BLaER1 treated with 17β-estradiol and CSF1 and Interleukin-3, amounts not matched to agents 10 nM and 100 nM (cell line): ENCODE data around the gene YAF2.
A peak's percentile ranks its signal among the peaks of the same experiment; 100 is the strongest.

Source experiments
- H3K27ac ChIP-seq, 11 experiments: shearing (Covaris generic); formaldehyde crosslinking; 2 replicates each; pipeline ENCODE4 v1.8.1; 2022
- H3K27me3 ChIP-seq, 11 experiments: shearing (Covaris generic); formaldehyde crosslinking; 2 replicates each; pipeline ENCODE4 v1.8.1; 2022
- H3K36me3 ChIP-seq, 11 experiments: shearing (Covaris generic); formaldehyde crosslinking; 2 replicates each; pipeline ENCODE4 v1.8.1; 2022
- H3K4me1 ChIP-seq, 10 experiments: shearing (Covaris generic); formaldehyde crosslinking; 2 replicates each; pipeline ENCODE4 v1.8.1; 2022
- H3K4me2 ChIP-seq, 11 experiments: shearing (Covaris generic); formaldehyde crosslinking; 2 replicates each; pipeline ENCODE4 v1.8.1; 2022
- H3K4me3 ChIP-seq, 10 experiments: shearing (Covaris generic); formaldehyde crosslinking; 2 replicates each; pipeline ENCODE4 v1.8.1; 2022
- H3K9ac ChIP-seq, 11 experiments: shearing (Covaris generic); formaldehyde crosslinking; 2 replicates each; pipeline ENCODE4 v1.8.1; 2022
- H3K9me3 ChIP-seq, 11 experiments: shearing (Covaris generic); formaldehyde crosslinking; replicated peaks in 1 of 11; 2 replicates each; pipeline ENCODE4 v1.8.1; 2022
- H4K20me1 ChIP-seq, 11 experiments: shearing (Covaris generic); formaldehyde crosslinking; 2 replicates each; pipeline ENCODE4 v1.8.1; 2022
- Cebpa-rat ChIP-seq, 11 experiments: shearing (Covaris generic); IDR thresholded peaks; 2 replicates each; pipeline ENCODE4 v1.8.1; 2022

Gene YAF2

GRCh38 chr12:42128327-42128726 is 109.7 kb downstream of the YAF2 start:
- no peak for TF ChIP-seq Cebpa-rat (IDR thresholded peaks at IDR 0.05)
- Histone ChIP-seq H3K4me1 (peaks cover 13 to 22% (median 17%) of the 10 kb centered on the region in 10 experiments), H3K4me2 (no peak overlapping the region), H3K9ac (0 out of 22 replicates have a peak overlapping the region, but pooled peaks of 1 of the 11 experiments have one; percentile 21), H3K27me3 (no peaks in the 10 kb centered on the region), H3K9me3 (no peaks in the 10 kb centered on the region), H3K4me3 (no peak overlapping the region), H4K20me1 (peaks cover 12 to 79% (median 44%) of the 10 kb centered on the region in 11 experiments; a peak in 21 of 22 replicates), H3K36me3 (peaks cover 0 to 8% (median 0%) of the 10 kb centered on the region in 11 experiments; a peak in 4 of 22 replicates), H3K27ac (no peak overlapping the region)

- H3K36me3 ChIP-seq = peaks cover 0 to 20% (median 5%) of the 10 kb centered on the region in 11 experiments; a peak in 9 of 22 replicates
- no peak overlapping the region for H3K27ac ChIP-seq
- peaks cover 0 to 6% (median 0%) of the 10 kb centered on the region in 11 experiments; a peak in 4 of 22 replicates for H3K9me3 ChIP-seq
- H4K20me1 ChIP-seq = peaks cover 12 to 70% (median 37%) of the 10 kb centered on the region in 11 experiments; a peak in 21 of 22 replicates
- no peak overlapping the region for H3K9ac ChIP-seq
- peaks cover 13 to 22% (median 17%) of the 10 kb centered on the region in 10 experiments for H3K4me1 ChIP-seq
- H3K27me3 ChIP-seq = no peaks in the 10 kb centered on the region
- H3K4me2 ChIP-seq = no peak overlapping the region
- TF ChIP-seq Cebpa-rat (IDR thresholded peaks at IDR 0.05) = no peak
- no peak overlapping the region for H3K4me3 ChIP-seq
Measured at GRCh38 chr12:42126963-42127362, 111.1 kb downstream of the YAF2 start.

GRCh38 chr12:42125388-42125767 is 112.7 kb downstream of the YAF2 start:
- H3K9ac ChIP-seq = no peak overlapping the region
- H3K27me3 ChIP-seq = no peaks in the 10 kb centered on the region
- peak overlapping the region in 9 of 11 experiments; percentile 1 to 44 (median 15); a peak in 12 of 22 replicates for H3K4me2 ChIP-seq
- peaks cover 11 to 14% (median 13%) of the 10 kb centered on the region in 10 experiments; a peak in 19 of 20 replicates for H3K4me1 ChIP-seq
- H3K27ac ChIP-seq = no peak overlapping the region
- H4K20me1 ChIP-seq = peaks cover 12 to 55% (median 26%) of the 10 kb centered on the region in 11 experiments; a peak in 21 of 22 replicates
- TF ChIP-seq Cebpa-rat (IDR thresholded peaks at IDR 0.05) = no peak
- H3K36me3 ChIP-seq = peaks cover 0 to 28% (median 13%) of the 10 kb centered on the region in 11 experiments; a peak in 15 of 22 replicates
- H3K4me3 ChIP-seq = no peak overlapping the region
- peaks cover 0 to 18% (median 3%) of the 10 kb centered on the region in 11 experiments; a peak in 6 of 22 replicates for H3K9me3 ChIP-seq

- Histone ChIP-seq H3K4me3 (no peak overlapping the region), H3K36me3 (peaks cover 0 to 28% (median 13%) of the 10 kb centered on the region in 11 experiments; a peak in 15 of 22 replicates), H3K27me3 (no peaks in the 10 kb centered on the region), H3K9ac (no peak overlapping the region), H3K4me1 (peaks cover 10 to 13% (median 12%) of the 10 kb centered on the region in 10 experiments; a peak in 19 of 20 replicates), H4K20me1 (peaks cover 12 to 50% (median 23%) of the 10 kb centered on the region in 11 experiments; a peak in 20 of 22 replicates), H3K27ac (no peak overlapping the region), H3K9me3 (peaks cover 0 to 18% (median 3%) of the 10 kb centered on the region in 11 experiments; a peak in 6 of 22 replicates), H3K4me2 (peak overlapping the region in 9 of 11 experiments; percentile 1 to 44 (median 15); a peak in 13 of 22 replicates)
- no peak for TF ChIP-seq Cebpa-rat (IDR thresholded peaks at IDR 0.05)
Measured at GRCh38 chr12:42124764-42125387, 113.2 kb downstream of the YAF2 start.

- H3K4me2 ChIP-seq = no peak overlapping the region
- TF ChIP-seq Cebpa-rat (IDR thresholded peaks at IDR 0.05) = no peak
- H3K4me3 ChIP-seq = no peak overlapping the region
Measured at GRCh38 chr12:42119085-42119633, 118.9 kb downstream of the YAF2 start.

GRCh38 chr12:42118136-42118879 is 119.7 kb downstream of the YAF2 start:
- H3K27me3 ChIP-seq = no peaks in the 10 kb centered on the region

More at GRCh38 chr12:42119085-42119633, 118.9 kb downstream of the YAF2 start:
- Histone ChIP-seq H3K36me3 (peaks cover 20 to 51% (median 36%) of the 10 kb centered on the region in 11 experiments; a peak in 21 of 22 replicates), H3K27ac (no peak overlapping the region), H3K27me3 (no peaks in the 10 kb centered on the region), H4K20me1 (peaks cover 0 to 3% (median 0%) of the 10 kb centered on the region in 11 experiments; a peak in 1 of 22 replicates), H3K9ac (no peak overlapping the region), H3K4me1 (no peaks in the 10 kb centered on the region), H3K9me3 (peaks cover 0 to 33% (median 19%) of the 10 kb centered on the region in 11 experiments; a peak in 15 of 22 replicates)

GRCh38 chr12:42109031-42109430 is 129.0 kb downstream of the YAF2 start:
- Histone ChIP-seq H3K4me3 (no peak overlapping the region), H3K36me3 (peaks cover 11 to 64% (median 30%) of the 10 kb centered on the region in 11 experiments), H3K4me2 (no peak overlapping the region), H3K9ac (no peak overlapping the region), H3K27me3 (no peaks in the 10 kb centered on the region), H3K4me1 (peaks cover 0 to 13% (median 2%) of the 10 kb centered on the region in 10 experiments; a peak in 6 of 20 replicates), H3K9me3 (peaks cover 9 to 23% (median 17%) of the 10 kb centered on the region in 11 experiments), H4K20me1 (no peaks in the 10 kb centered on the region; a peak in 1 of 22 replicates), H3K27ac (no peak overlapping the region)
- TF ChIP-seq Cebpa-rat (IDR thresholded peaks at IDR 0.05) = no peak

More at GRCh38 chr12:42118136-42118879, 119.7 kb downstream of the YAF2 start:
- peaks cover 0 to 3% (median 0%) of the 10 kb centered on the region in 11 experiments; a peak in 1 of 22 replicates for H4K20me1 ChIP-seq
- no peak overlapping the region for H3K27ac ChIP-seq
- no peak overlapping the region for H3K4me2 ChIP-seq
- H3K4me1 ChIP-seq = no peaks in the 10 kb centered on the region
- H3K36me3 ChIP-seq = peaks cover 20 to 53% (median 36%) of the 10 kb centered on the region in 11 experiments; a peak in 21 of 22 replicates
- H3K4me3 ChIP-seq = no peak overlapping the region
- H3K9ac ChIP-seq = no peak overlapping the region
- H3K9me3 ChIP-seq = peaks cover 0 to 37% (median 22%) of the 10 kb centered on the region in 11 experiments; a peak in 15 of 22 replicates
- TF ChIP-seq Cebpa-rat (IDR thresholded peaks at IDR 0.05) = no peak
